ENCODE measurements around the gene KCNA5.

The KCNA5 gene

DNA sequence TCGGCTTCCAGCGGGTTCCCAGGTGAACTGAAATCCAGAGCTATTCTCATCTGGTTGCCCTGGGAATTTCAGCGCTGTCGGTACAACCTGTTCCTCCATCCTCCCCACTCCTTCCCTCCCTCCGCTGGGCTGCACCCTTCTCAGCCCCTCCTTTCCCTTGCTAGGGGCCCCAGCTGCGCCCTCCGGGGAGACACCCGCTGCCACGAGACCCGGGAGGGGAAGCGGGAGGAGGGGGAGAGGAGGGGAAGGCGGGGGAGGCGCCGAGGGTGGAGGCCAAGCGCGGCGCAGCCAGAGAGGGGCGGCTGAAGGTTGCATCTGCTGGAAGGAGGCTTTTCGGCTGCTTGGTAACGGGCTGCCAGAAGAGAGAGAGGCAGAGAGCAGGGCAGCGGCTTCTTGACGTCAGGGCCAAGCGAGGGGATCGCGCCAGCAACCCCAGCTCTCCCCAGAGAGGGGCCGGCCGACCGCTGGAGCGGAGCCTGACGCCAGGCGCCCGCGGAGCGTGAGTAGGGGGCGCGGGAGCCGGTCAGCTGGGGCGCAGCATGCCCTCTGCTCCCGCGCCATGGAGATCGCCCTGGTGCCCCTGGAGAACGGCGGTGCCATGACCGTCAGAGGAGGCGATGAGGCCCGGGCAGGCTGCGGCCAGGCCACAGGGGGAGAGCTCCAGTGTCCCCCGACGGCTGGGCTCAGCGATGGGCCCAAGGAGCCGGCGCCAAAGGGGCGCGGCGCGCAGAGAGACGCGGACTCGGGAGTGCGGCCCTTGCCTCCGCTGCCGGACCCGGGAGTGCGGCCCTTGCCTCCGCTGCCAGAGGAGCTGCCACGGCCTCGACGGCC lies at the start of gene KCNA5:
TSS of gene KCNA5 (plus strand) at position 291 of the 831 bp plus-strand sequence. CDS start at position 560, 269 bp downstream.
- no peak within 1 kb of the TSS for H3K27ac ChIP-seq
- no peaks in the 10 kb centered on the region for H3K4me1 ChIP-seq (ENCODE audit: control insufficient read depth in 1 of 2, insufficient read depth in 1 of 2, low read depth in 1 of 2, low read length in 1 of 2)
- peaks cover 95% of the 10 kb centered on the region for H3K27me3 ChIP-seq
- no peak within 1 kb of the TSS for H3K4me3 ChIP-seq (ENCODE audit: low read depth in 1 of 2, low read length in 1 of 2)
- no peaks in the 10 kb centered on the region for H3K36me3 ChIP-seq
- H3K9me3 ChIP-seq: no peaks in the 10 kb centered on the region
- TF ChIP-seq, protein P1, sequence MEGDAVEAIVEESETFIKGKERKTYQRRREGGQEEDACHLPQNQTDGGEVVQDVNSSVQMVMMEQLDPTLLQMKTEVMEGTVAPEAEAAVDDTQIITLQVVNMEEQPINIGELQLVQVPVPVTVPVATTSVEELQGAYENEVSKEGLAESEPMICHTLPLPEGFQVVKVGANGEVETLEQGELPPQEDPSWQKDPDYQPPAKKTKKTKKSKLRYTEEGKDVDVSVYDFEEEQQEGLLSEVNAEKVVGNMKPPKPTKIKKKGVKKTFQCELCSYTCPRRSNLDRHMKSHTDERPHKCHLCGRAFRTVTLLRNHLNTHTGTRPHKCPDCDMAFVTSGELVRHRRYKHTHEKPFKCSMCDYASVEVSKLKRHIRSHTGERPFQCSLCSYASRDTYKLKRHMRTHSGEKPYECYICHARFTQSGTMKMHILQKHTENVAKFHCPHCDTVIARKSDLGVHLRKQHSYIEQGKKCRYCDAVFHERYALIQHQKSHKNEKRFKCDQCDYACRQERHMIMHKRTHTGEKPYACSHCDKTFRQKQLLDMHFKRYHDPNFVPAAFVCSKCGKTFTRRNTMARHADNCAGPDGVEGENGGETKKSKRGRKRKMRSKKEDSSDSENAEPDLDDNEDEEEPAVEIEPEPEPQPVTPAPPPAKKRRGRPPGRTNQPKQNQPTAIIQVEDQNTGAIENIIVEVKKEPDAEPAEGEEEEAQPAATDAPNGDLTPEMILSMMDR (IDR thresholded peaks at IDR 0.05): no peak

DNA sequence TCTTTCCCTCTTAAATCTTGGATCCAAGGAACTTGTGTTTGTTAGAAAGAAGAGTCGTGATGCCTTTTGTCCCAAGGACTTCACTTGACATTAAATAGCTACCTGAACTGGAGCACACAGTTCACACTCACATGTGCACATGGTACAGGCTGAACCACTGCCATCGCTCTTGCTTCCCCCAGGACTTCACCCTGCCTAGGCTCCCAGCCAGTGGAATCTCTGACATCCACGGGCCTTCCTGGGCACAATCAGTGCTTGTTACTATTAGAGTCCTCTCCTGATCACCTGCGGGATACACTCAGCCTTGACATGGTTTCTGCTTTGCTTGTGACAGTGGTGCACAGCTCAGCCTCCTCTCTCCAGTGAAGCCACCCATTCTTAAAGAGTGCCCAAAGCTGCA lies 49.1 kb upstream of the KCNA5 start:
- peaks cover 47% of the 10 kb centered on the region for H3K27me3 ChIP-seq
- H3K36me3 ChIP-seq: no peaks in the 10 kb centered on the region
- H3K4me1 ChIP-seq (ENCODE audit: control insufficient read depth in 1 of 2, insufficient read depth in 1 of 2, low read depth in 1 of 2, low read length in 1 of 2): no peaks in the 10 kb centered on the region
- TF ChIP-seq, protein P1 (IDR thresholded peaks at IDR 0.05): no peak
- H3K27ac ChIP-seq: no peak overlapping the region
- no peaks in the 10 kb centered on the region for H3K9me3 ChIP-seq
- no peak overlapping the region for H3K4me3 ChIP-seq (ENCODE audit: low read depth in 1 of 2, low read length in 1 of 2)

DNA sequence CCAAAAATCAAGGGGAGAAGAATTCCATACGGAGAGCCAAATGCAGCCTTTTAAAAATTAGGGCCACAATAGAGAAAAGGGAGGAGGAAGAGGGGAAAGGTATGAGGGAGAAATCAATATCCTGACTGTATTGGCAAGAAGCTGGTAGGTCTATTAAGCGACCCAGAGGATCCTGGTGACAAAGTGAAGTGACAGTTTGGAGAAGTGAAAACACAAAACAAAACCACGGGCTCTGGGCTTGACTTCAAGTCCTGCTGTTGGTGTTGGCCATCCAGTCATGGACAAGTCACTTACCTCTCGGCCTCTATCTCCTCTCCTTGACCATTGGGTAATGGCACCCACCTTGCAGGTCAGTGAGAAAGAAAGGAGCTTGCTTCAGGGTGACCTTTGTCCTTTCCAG lies 47.0 kb upstream of the KCNA5 start:
- Histone ChIP-seq H3K27ac (no peak overlapping the region), H3K4me1 (ENCODE audit: control insufficient read depth in 1 of 2, insufficient read depth in 1 of 2, low read depth in 1 of 2, low read length in 1 of 2) (no peaks in the 10 kb centered on the region), H3K36me3 (no peaks in the 10 kb centered on the region), H3K27me3 (peaks cover 47% of the 10 kb centered on the region), H3K9me3 (no peaks in the 10 kb centered on the region), H3K4me3 (ENCODE audit: low read depth in 1 of 2, low read length in 1 of 2) (no peak overlapping the region)
- TF ChIP-seq, protein P1 (IDR thresholded peaks at IDR 0.05): no peak

DNA sequence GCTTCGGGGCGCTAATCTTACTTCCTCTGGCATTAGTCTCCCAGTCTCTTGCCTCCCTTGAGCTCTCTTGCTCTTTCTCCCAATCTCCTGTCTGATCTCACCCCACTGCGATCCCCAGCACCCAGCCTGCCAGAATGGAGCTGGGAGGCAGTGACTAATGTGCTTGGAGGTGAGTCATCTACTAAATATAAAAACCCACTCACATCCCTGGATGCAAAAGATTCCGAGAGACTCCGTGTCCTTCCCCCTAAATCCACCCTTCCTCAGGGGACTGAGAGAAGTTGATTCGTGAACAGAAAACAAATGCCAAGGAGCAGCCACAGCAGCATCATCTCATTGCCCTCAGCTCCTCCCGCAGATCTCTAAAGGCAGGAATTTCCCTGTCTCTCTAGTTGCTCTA lies 45.7 kb upstream of the KCNA5 start:
- H3K27ac ChIP-seq: no peak overlapping the region
- peaks cover 37% of the 10 kb centered on the region for H3K27me3 ChIP-seq
- no peak overlapping the region for H3K4me3 ChIP-seq (ENCODE audit: low read depth in 1 of 2, low read length in 1 of 2)
- TF ChIP-seq, protein P1 (IDR thresholded peaks at IDR 0.05): no peak
- H3K9me3 ChIP-seq: no peaks in the 10 kb centered on the region
- H3K4me1 ChIP-seq (ENCODE audit: control insufficient read depth in 1 of 2, insufficient read depth in 1 of 2, low read depth in 1 of 2, low read length in 1 of 2): no peaks in the 10 kb centered on the region
- H3K36me3 ChIP-seq: no peaks in the 10 kb centered on the region

DNA sequence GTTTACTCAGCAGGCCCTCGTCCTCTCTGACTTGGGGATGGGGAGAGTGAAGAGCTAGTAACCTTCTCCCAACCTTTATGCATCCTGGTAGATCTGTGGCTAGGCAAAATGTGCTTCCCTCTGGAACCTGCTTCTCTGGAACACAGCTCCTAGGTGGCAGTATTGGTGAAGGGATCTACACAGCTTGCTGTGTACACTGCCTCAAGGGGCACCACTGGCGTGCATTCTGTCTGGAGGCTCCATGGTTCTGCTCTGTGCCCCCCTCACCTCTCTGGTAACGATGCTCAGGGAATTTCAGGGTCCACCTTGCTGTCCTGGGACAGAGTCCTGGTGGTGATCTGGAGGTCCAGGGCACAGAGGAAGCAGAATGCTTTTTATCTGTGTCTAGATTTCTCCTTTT lies 43.5 kb upstream of the KCNA5 start:
- no peaks in the 10 kb centered on the region for H3K4me1 ChIP-seq (ENCODE audit: control insufficient read depth in 1 of 2, insufficient read depth in 1 of 2, low read depth in 1 of 2, low read length in 1 of 2)
- no peak overlapping the region for H3K27ac ChIP-seq
- no peak overlapping the region for H3K4me3 ChIP-seq (ENCODE audit: low read depth in 1 of 2, low read length in 1 of 2)
- H3K27me3 ChIP-seq: peaks cover 32% of the 10 kb centered on the region
- no peaks in the 10 kb centered on the region for H3K9me3 ChIP-seq
- TF ChIP-seq, protein P1 (IDR thresholded peaks at IDR 0.05): no peak
- H3K36me3 ChIP-seq: no peaks in the 10 kb centered on the region

All from neutrophil (primary cell).